Neural progenitor cell (in vitro differentiated cells): ENCODE data around the gene SLIT1. TPM values are rescaled to one million over a fixed set of nuclear protein-coding genes. Genes with fewer than 3 reads are reported as not detected.
A peak's percentile ranks its signal among the peaks of the same experiment; 100 is the strongest.

Experiments
- DNase-seq: peaks from one replicate; pipeline ENCODE4 v3.0.0-alpha.2; 2016; ENCODE audit warnings: low spot score
- H2AFZ ChIP-seq: fragments of 200-600 bp; sonication (generic); replicated peaks from 2 replicates; pipeline ENCODE4 v1.6.1; 2016; ENCODE audit warnings: antibody characterized with exemption
- H3F3A ChIP-seq: fragments of 200-600 bp; sonication (generic); 2 replicates; pipeline ENCODE4 v1.6.1; 2016; ENCODE audit warnings: antibody characterized with exemption, low read depth
- H3K27ac ChIP-seq: fragments of 200-600 bp; sonication (generic); 2 replicates; pipeline ENCODE4 v1.5.1; 2016; ENCODE audit warnings: mild to moderate bottlenecking
- H3K27me3 ChIP-seq: fragments of 200-600 bp; sonication (generic); 2 replicates; pipeline ENCODE4 v1.6.1; 2016; ENCODE audit warnings: mild to moderate bottlenecking, moderate library complexity
- H3K36me3 ChIP-seq: fragments of 200-600 bp; sonication (generic); 2 replicates; pipeline ENCODE4 v1.5.1; 2016
- H3K4me1 ChIP-seq: fragments of 200-600 bp; sonication (generic); 2 replicates; pipeline ENCODE4 v1.6.1; 2016; ENCODE audit warnings: mixed run types
- H3K4me2 ChIP-seq: fragments of 200-600 bp; sonication (generic); 2 replicates; pipeline ENCODE4 v1.6.1; 2016
- H3K4me3 ChIP-seq: fragments of 200-600 bp; sonication (generic); 2 replicates; pipeline ENCODE4 v1.5.1; 2016
- H3K79me2 ChIP-seq: fragments of 200-600 bp; sonication (generic); 2 replicates; pipeline ENCODE4 v1.6.1; 2016; ENCODE audit warnings: low read depth
- H3K9ac ChIP-seq: fragments of 200-600 bp; sonication (generic); 2 replicates; pipeline ENCODE4 v1.6.1; 2016
- H3K9me3 ChIP-seq: fragments of 200-600 bp; sonication (generic); 2 replicates; pipeline ENCODE4 v1.5.1; 2016; ENCODE audit warnings: low read depth
- H4K20me1 ChIP-seq: fragments of 200-600 bp; sonication (generic); 2 replicates; pipeline ENCODE4 v1.6.1; 2016; ENCODE audit warnings: low read depth
- H3K27ac Mint-ChIP-seq: 3 replicates; pipeline ENCODE4 v1.8.0; 2021; ENCODE audit warnings: mixed read lengths
- H3K27me3 Mint-ChIP-seq: 2 replicates; pipeline ENCODE4 v1.8.0; 2022; ENCODE audit warnings: low read depth, mild to moderate bottlenecking, inconsistent platforms, moderate library complexity, mixed read lengths; ENCODE audit not compliant: insufficient read depth
- H3K36me3 Mint-ChIP-seq: 3 replicates; pipeline ENCODE4 v1.8.0; 2021; ENCODE audit warnings: mixed read lengths
- H3K4me1 Mint-ChIP-seq: 3 replicates; pipeline ENCODE4 v1.8.0; 2021; ENCODE audit warnings: mixed read lengths
- H3K4me3 Mint-ChIP-seq: 3 replicates; pipeline ENCODE4 v1.8.0; 2021; ENCODE audit warnings: mild to moderate bottlenecking, moderate library complexity, mixed read lengths
- H3K9me3 Mint-ChIP-seq: 3 replicates; pipeline ENCODE4 v1.8.0; 2020; ENCODE audit warnings: mixed read lengths
- EZH2 ChIP-seq: fragments of 200-600 bp; sonication (generic); IDR thresholded peaks from 2 replicates; pipeline ENCODE4 v1.6.1; 2017; ENCODE audit warnings: antibody characterized with exemption, mild to moderate bottlenecking, moderate library complexity
- EZH2phosphoT487 ChIP-seq: fragments of 200-600 bp; sonication (generic); IDR thresholded peaks from 2 replicates; pipeline ENCODE4 v1.6.1; 2017; ENCODE audit warnings: antibody characterized with exemption
- total RNA-seq: library from RNA; depleted of rRNA; stranded (reverse); fragments of >200 nt; gene quantifications from 2 replicates; pipeline ENCODE4 v1.2.3, GENCODE V29; 2015; ENCODE audit warnings: low replicate concordance
- TF ChIP-seq, protein P1 (sequence below): fragments of 200-600 bp; sonication (generic); IDR thresholded peaks from 2 replicates; pipeline ENCODE4 v1.5.1; 2017; ENCODE audit warnings: antibody characterized with exemption, mild to moderate bottlenecking

Gene SLIT1
- total RNA-seq, 1 donor from 2014 or later = 0.92 TPM

DNA sequence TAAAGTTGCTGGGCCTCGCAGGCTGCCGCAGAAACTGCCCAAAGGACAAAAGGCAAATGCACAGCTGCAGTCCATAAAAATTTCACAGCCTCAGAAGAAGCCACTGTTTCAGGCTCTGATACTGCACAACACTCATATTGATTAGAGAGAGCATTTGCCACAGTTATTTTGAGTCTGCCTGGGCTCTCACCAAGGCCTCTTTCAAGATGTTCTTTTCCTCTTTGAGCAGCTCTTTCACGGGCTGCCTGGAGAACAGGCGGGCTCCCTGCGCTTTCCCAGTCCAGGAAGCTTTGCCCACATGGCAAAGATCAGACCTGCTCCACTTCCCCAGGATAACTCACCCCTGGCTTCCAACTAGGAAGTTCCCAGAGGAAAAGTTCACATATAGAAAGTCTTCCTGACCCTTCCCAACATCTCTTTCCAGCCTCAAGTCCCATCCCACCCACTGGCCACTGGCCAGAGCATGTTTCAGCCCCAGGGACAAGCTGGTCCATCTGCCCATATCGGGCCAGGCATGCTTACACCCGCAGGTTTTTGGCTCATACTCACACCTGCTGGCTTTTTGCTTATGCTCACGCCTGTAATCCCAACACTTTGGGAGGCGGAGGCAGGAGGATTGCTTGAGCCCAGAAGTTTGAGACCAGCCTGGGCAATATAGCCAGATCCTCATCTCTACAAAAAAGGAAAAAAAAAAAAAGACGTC lies 3.3 kb downstream of the SLIT1 start:
- Histone ChIP-seq H3K27ac (no peak overlapping the region), H4K20me1 (peaks cover 71% of the 10 kb centered on the region), H2AFZ (no peak overlapping the region), H3F3A (peaks cover 25% of the 10 kb centered on the region), H3K36me3 (no peaks in the 10 kb centered on the region), H3K9ac (no peak overlapping the region), H3K27me3 (peaks cover 100% of the 10 kb centered on the region), H3K4me2 (no peak overlapping the region), H3K9me3 (no peaks in the 10 kb centered on the region), H3K79me2 (no peaks in the 10 kb centered on the region), H3K4me3 (no peak overlapping the region), H3K4me1 (peaks cover 27% of the 10 kb centered on the region)
- Mint-ChIP-seq H3K27me3 (peaks cover 73% of the 10 kb centered on the region), H3K4me1 (peaks cover 40% of the 10 kb centered on the region), H3K27ac (no peak overlapping the region), H3K4me3 (no peak overlapping the region), H3K9me3 (no peaks in the 10 kb centered on the region), H3K36me3 (no peaks in the 10 kb centered on the region)
- DNase-seq = no peak
- TF ChIP-seq, protein P1, sequence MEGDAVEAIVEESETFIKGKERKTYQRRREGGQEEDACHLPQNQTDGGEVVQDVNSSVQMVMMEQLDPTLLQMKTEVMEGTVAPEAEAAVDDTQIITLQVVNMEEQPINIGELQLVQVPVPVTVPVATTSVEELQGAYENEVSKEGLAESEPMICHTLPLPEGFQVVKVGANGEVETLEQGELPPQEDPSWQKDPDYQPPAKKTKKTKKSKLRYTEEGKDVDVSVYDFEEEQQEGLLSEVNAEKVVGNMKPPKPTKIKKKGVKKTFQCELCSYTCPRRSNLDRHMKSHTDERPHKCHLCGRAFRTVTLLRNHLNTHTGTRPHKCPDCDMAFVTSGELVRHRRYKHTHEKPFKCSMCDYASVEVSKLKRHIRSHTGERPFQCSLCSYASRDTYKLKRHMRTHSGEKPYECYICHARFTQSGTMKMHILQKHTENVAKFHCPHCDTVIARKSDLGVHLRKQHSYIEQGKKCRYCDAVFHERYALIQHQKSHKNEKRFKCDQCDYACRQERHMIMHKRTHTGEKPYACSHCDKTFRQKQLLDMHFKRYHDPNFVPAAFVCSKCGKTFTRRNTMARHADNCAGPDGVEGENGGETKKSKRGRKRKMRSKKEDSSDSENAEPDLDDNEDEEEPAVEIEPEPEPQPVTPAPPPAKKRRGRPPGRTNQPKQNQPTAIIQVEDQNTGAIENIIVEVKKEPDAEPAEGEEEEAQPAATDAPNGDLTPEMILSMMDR = no peak
- TF ChIP-seq EZH2phosphoT487 = no peak

DNA sequence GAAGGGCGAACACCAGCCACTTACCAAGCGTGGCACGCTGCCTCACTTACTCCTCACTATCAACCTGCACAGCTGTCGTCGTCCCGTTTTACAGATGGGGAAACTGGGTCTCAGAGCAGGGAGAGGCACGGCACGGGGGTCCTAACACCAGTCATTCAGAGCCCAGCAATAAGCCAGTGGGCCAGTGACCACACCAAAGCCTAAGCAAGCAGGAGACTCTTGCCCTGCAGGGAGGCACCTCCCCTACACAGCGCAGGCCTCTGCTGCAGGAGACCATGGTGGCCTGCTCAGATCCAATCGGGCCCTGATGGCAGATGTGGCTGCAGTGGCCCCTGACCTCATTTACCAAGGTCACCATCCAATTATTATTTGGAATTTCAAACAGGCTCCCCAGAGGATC lies 4.8 kb downstream of the SLIT1 start:
- H3K79me2 ChIP-seq = no peaks in the 10 kb centered on the region
- no peak overlapping the region for H3K4me3 ChIP-seq
- H3K27me3 Mint-ChIP-seq = peaks cover 58% of the 10 kb centered on the region
- no peaks in the 10 kb centered on the region for H3K36me3 Mint-ChIP-seq
- H3K4me1 ChIP-seq = peaks cover 27% of the 10 kb centered on the region
- H3K27ac Mint-ChIP-seq = no peak overlapping the region
- H4K20me1 ChIP-seq = peaks cover 75% of the 10 kb centered on the region
- no peak for DNase-seq
- no peak overlapping the region for H3K4me3 Mint-ChIP-seq
- no peak overlapping the region for H2AFZ ChIP-seq
- TF ChIP-seq, protein P1 = no peak
- no peak for TF ChIP-seq EZH2
- TF ChIP-seq EZH2phosphoT487 = no peak
- H3K27ac ChIP-seq = no peak overlapping the region
- H3K27me3 ChIP-seq = peaks cover 100% of the 10 kb centered on the region
- H3K9ac ChIP-seq = no peak overlapping the region
- H3K9me3 ChIP-seq = no peaks in the 10 kb centered on the region
- H3K9me3 Mint-ChIP-seq = no peaks in the 10 kb centered on the region
- H3F3A ChIP-seq = peaks cover 25% of the 10 kb centered on the region
- H3K4me2 ChIP-seq = no peak overlapping the region
- H3K36me3 ChIP-seq = no peaks in the 10 kb centered on the region
- peaks cover 38% of the 10 kb centered on the region for H3K4me1 Mint-ChIP-seq

DNA sequence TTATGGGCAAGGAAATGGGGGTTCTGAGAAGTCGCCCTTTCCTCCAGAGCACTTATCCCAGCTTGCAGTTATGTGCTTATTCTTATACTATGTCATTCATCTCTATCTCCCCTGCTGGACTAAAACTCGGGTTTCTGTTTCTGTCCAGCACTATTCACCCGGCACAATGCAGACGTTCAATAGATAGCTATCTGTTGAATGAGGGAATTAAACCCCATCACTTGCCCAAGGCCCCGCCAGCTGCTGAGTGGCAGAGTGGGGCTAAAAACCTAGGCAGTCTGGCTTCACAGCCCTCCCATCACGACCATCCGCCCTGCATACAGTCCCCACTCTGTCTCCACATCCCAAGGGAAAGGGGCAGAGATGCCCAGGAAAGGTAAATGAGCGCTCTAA lies 5.4 kb downstream of the SLIT1 start:
- no peak overlapping the region for H3K9ac ChIP-seq
- Mint-ChIP-seq H3K36me3 (no peaks in the 10 kb centered on the region), H3K27ac (no peak overlapping the region), H3K4me3 (no peak overlapping the region), H3K27me3 (peaks cover 55% of the 10 kb centered on the region), H3K4me1 (peaks cover 38% of the 10 kb centered on the region), H3K9me3 (no peaks in the 10 kb centered on the region)
- TF ChIP-seq EZH2phosphoT487 = no peak
- TF ChIP-seq, protein P1 = no peak
- no peak for TF ChIP-seq EZH2
- H3K27ac ChIP-seq = no peak overlapping the region
- H3K36me3 ChIP-seq = no peaks in the 10 kb centered on the region
- H3K4me2 ChIP-seq = peak overlapping the region; percentile 66
- no peak for DNase-seq
- H3K27me3 ChIP-seq = peaks cover 100% of the 10 kb centered on the region
- no peaks in the 10 kb centered on the region for H3K79me2 ChIP-seq
- peaks cover 25% of the 10 kb centered on the region for H3K4me1 ChIP-seq
- peaks cover 70% of the 10 kb centered on the region for H4K20me1 ChIP-seq
- H3K9me3 ChIP-seq = no peaks in the 10 kb centered on the region
- peaks cover 25% of the 10 kb centered on the region for H3F3A ChIP-seq
- H2AFZ ChIP-seq = no peak overlapping the region
- H3K4me3 ChIP-seq = no peak overlapping the region
